Measurements from ENCODE around the gene XPO4.
"Not testable (repeated sequence)": the region's sequence is repeated elsewhere in the genome, so short reads cannot be mapped to it uniquely, and the experiment has no call there.

Gene XPO4

DNA sequence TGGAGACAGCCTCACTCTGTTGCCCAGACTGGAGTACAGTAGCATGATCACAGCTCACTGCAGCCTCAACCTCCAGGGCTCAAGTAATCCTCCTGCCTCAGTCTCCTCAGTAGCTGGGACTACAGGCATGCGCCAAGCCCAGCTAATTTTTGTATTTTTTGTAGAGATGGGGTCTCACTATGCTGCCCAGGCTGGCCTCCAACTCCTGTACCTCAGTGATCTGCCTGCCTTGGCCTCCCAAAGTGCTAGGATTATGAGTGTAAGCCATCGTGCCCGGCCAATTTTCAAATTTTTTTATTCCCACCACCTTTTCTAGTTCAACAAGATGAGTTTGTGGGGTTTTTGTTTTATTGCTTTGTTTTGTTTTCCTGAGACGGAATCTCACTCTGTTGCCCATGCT is 31.7 kb downstream of the XPO4 start:
- DNase-seq (ENCODE audit: low spot score) = no peak

DNA sequence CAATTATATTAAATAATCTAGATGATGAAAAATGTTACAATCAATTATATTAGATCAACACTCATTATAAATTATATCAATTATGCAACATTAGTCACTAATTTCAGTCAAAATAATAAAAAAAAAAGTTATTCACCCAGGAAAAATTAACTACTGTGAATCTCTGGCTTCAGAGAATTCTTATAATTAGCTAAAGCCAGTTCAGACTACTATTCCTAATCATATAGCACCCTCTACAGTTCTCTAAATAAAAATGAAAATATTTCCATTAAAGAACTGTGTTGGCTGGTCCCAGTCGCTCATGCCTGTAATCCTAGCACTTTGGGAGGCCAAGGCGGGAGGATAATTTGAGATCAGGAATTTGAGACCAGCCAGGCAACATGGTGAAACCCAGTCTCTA is 33.0 kb downstream of the XPO4 start:
- TF ChIP-seq, protein P1, sequence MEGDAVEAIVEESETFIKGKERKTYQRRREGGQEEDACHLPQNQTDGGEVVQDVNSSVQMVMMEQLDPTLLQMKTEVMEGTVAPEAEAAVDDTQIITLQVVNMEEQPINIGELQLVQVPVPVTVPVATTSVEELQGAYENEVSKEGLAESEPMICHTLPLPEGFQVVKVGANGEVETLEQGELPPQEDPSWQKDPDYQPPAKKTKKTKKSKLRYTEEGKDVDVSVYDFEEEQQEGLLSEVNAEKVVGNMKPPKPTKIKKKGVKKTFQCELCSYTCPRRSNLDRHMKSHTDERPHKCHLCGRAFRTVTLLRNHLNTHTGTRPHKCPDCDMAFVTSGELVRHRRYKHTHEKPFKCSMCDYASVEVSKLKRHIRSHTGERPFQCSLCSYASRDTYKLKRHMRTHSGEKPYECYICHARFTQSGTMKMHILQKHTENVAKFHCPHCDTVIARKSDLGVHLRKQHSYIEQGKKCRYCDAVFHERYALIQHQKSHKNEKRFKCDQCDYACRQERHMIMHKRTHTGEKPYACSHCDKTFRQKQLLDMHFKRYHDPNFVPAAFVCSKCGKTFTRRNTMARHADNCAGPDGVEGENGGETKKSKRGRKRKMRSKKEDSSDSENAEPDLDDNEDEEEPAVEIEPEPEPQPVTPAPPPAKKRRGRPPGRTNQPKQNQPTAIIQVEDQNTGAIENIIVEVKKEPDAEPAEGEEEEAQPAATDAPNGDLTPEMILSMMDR (IDR thresholded peaks at IDR 0.05; ENCODE audit: borderline replicate concordance, control extremely low read depth, extremely low read depth, insufficient read depth, missing control alignments) = no peak
- in situ Hi-C loops (cut with MboI; ENCODE audit: low sequenced_read_pairs, unreplicated experiment) = no loop called here
- no peak for DNase-seq (ENCODE audit: low spot score)

More for the DNA sequence above, 31.7 kb downstream of the XPO4 start:
- in situ Hi-C loops (cut with MboI; ENCODE audit: low sequenced_read_pairs, unreplicated experiment) = no loop called here
- TF ChIP-seq, protein P1 (IDR thresholded peaks at IDR 0.05; ENCODE audit: borderline replicate concordance, control extremely low read depth, extremely low read depth, insufficient read depth, missing control alignments) = no peak

DNA sequence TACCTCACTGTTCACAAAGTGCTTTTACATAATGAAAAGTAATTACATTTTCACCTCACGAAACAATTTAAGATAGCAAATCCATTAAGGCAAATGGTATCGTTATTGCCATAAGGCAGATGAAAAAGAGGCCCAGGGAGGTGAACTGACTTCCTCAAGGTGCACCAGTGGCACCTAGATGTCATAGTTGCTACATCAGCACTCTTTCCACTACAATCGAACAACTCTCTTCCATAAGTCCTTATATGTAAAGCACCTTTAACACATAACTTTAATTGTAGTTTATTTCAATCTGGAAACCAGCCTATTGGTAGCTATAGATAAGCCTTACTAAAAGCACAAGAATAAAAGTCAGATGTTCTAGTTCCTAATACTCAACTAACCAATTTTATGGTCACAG is 35.1 kb downstream of the XPO4 start:
- DNase-seq (ENCODE audit: low spot score) = no peak
- in situ Hi-C loops (cut with MboI; ENCODE audit: low sequenced_read_pairs, unreplicated experiment) = no loop called here
- TF ChIP-seq, protein P1 (IDR thresholded peaks at IDR 0.05; ENCODE audit: borderline replicate concordance, control extremely low read depth, extremely low read depth, insufficient read depth, missing control alignments) = no peak

DNA sequence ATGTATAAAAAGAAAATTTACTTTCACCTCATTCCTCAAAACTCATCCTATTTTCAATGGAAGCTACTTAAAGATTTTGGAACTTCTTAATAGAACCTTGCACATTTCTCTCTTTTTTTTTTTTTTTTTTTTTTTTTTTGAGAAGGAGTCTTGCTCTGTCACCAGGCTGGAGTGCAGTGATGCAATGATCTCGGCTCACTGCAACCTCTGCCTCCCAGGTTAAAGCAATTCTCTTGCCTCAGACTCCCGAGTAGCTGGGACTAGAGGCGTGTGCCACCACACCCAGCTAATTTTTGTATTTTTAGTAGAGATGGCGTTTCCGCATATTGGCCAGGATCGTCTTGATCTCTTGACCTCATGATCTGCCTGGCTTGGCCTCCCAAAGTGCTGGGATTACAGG is 40.9 kb downstream of the XPO4 start:
- in situ Hi-C loops (cut with MboI; ENCODE audit: low sequenced_read_pairs, unreplicated experiment); DNase-seq (ENCODE audit: low spot score): not testable (repeated sequence)

DNA sequence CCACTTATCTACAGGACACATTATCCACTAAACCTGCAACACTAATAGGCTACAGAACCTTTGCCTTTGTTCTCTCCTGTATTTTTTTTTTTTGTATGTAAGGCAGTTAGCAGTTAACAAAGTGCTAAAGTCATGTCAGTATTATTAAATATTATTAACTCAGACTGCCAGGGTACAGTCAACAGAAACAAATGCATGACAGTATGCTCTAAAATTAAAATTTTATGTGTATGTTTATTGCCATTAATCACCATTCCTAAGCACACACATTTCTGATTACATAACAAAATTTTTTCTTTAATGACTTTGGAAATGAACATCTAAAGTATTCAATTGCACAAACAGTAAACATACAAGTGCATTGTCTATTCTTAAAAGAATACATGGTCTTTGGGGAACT is 41.7 kb downstream of the XPO4 start:
- no peak for DNase-seq (ENCODE audit: low spot score)
- TF ChIP-seq, protein P1 (IDR thresholded peaks at IDR 0.05; ENCODE audit: borderline replicate concordance, control extremely low read depth, extremely low read depth, insufficient read depth, missing control alignments) = no peak
- in situ Hi-C loops (cut with MboI; ENCODE audit: low sequenced_read_pairs, unreplicated experiment) = no loop called here

DNA sequence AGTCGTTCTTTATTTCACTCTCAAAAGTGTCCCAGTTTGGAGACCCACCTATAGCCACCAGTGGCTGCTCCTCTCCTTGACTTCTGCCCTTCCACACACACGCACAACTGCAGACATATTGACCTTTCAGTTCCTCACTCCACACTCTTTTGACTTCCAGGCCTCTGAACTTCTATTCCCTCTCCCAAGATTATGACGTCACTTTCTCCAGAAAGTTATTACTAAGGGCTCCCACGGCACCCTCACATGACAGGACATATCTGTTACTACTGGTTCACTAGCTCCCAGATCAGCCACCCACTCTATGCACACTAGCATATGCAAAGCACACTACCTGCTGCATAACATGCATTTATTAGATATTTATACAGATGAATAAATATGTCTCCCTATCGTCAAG is 45.9 kb downstream of the XPO4 start:
- TF ChIP-seq, protein P1 (IDR thresholded peaks at IDR 0.05; ENCODE audit: borderline replicate concordance, control extremely low read depth, extremely low read depth, insufficient read depth, missing control alignments) = no peak
- no peak for DNase-seq (ENCODE audit: low spot score)
- in situ Hi-C loops (cut with MboI; ENCODE audit: low sequenced_read_pairs, unreplicated experiment) = no loop called here

DNA sequence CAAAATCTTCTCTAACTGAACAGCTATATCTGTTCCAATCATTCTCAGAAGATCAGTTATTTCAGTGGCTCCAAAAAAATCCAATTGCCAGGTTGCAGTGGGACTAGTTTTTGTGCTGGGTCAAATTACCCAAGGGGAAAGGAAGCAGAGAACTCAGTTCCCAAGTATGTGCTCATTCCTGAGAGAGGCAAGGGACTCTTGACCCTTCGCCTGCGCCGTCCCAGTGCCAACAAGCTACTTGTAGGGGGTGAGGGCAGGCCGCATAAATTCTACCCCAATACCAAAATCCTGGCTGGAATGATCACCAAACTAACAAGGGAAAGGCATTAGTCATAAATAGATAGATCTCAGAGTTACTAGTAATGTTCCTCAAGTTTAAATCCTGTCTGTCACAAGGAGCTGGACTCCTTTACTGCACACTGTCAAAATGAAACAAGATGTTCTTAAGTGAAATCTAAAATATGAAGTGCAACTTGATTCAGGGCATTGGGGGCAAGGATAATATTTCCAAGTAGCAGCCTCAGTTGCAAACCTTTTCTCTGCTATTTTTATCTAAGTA is 50.6 kb downstream of the XPO4 start:
- TF ChIP-seq, protein P1 (IDR thresholded peaks at IDR 0.05; ENCODE audit: borderline replicate concordance, control extremely low read depth, extremely low read depth, insufficient read depth, missing control alignments) = no peak
- DNase-seq (ENCODE audit: low spot score) = no peak
- in situ Hi-C loops (cut with MboI; ENCODE audit: low sequenced_read_pairs, unreplicated experiment) = no loop called here
